Activated naive CD4-positive, alpha-beta T cell treated with anti-CD3 and anti-CD28 coated beads, Interleukin-2, amount 10 ng/mL, durations not matched to agents 7 days and 5 days (primary cell): ENCODE results near the gene FLACC1.
"Not testable (repeated sequence)": the region's sequence is repeated elsewhere in the genome, so short reads cannot be mapped to it uniquely, and the experiment has no call there.

Experiments used
- CTCF ChIA-PET: fragments of 350-600 bp; sonication (Branson Sonifier 250); formaldehyde crosslinking; loops from one replicate; lab custom pipeline; 2021; ENCODE audit warnings: antibody characterized with exemption; lab: Charles Lee
- DNase-seq: peaks from one replicate; pipeline ENCODE4 v3.0.0-alpha.2; 2020
- H3K27ac Mint-ChIP-seq: one replicate; pipeline ENCODE4 v1.8.0; 2021; ENCODE audit warnings: mild to moderate bottlenecking, moderate library complexity, mixed read lengths
- H3K27me3 Mint-ChIP-seq: one replicate; pipeline ENCODE4 v1.8.0; 2021; ENCODE audit warnings: mild to moderate bottlenecking, mixed read lengths
- H3K36me3 Mint-ChIP-seq: one replicate; pipeline ENCODE4 v1.8.0; 2021; ENCODE audit warnings: mixed read lengths
- H3K4me1 Mint-ChIP-seq: one replicate; pipeline ENCODE4 v1.8.0; 2021; ENCODE audit warnings: mixed read lengths
- H3K4me3 Mint-ChIP-seq: one replicate; pipeline ENCODE4 v1.8.0; 2021; ENCODE audit warnings: mild to moderate bottlenecking, moderate library complexity, mixed read lengths
- H3K9me3 Mint-ChIP-seq: one replicate; pipeline ENCODE4 v1.8.0; 2021; ENCODE audit warnings: mixed read lengths

Gene FLACC1

GRCh38 chr2:201246280-201246679 is 110.9 kb downstream of the FLACC1 start:
- no peaks in the 10 kb centered on the region for H3K27me3 Mint-ChIP-seq
- H3K9me3 Mint-ChIP-seq = peaks cover 15% of the 10 kb centered on the region
- H3K4me3 Mint-ChIP-seq = no peak overlapping the region
- H3K4me1 Mint-ChIP-seq = peaks cover 48% of the 10 kb centered on the region
- CTCF ChIA-PET = interaction anchor here (3.1 kb wide), 1 partner anchor 118 kb away, joined by 14 read pairs; no protein-coding TSS in a partner anchor
- no peak overlapping the region for H3K27ac Mint-ChIP-seq
- H3K36me3 Mint-ChIP-seq = peaks cover 67% of the 10 kb centered on the region
- DNase-seq = no peak

GRCh38 chr2:201244829-201245228 is 112.3 kb downstream of the FLACC1 start:
- no peak overlapping the region for H3K27ac Mint-ChIP-seq
- no peak overlapping the region for H3K4me3 Mint-ChIP-seq
- peaks cover 67% of the 10 kb centered on the region for H3K36me3 Mint-ChIP-seq
- H3K4me1 Mint-ChIP-seq = peaks cover 41% of the 10 kb centered on the region
- DNase-seq = no peak
- peaks cover 7% of the 10 kb centered on the region for H3K9me3 Mint-ChIP-seq
- H3K27me3 Mint-ChIP-seq = no peaks in the 10 kb centered on the region
- CTCF ChIA-PET = interaction anchor here (3.1 kb wide), 1 partner anchor 119 kb away, joined by 14 read pairs; no protein-coding TSS in a partner anchor

- H3K4me1 Mint-ChIP-seq = peaks cover 40% of the 10 kb centered on the region
- no peak for DNase-seq
These were observed 114.4 kb downstream of the FLACC1 start for GRCh38 chr2:201242571-201243277.

GRCh38 chr2:201239167-201239935 is 117.8 kb downstream of the FLACC1 start:
- CTCF ChIA-PET = interaction anchor here (1.1 to 1.5 kb wide), 2 partner anchors 23 to 124 kb away, joined by 5 to 6 read pairs; no protein-coding TSS in a partner anchor
- DNase-seq = not testable (repeated sequence)

More at GRCh38 chr2:201242571-201243277, 114.4 kb downstream of the FLACC1 start:
- Mint-ChIP-seq H3K9me3 (peaks cover 10% of the 10 kb centered on the region), H3K27me3 (no peaks in the 10 kb centered on the region), H3K36me3 (peaks cover 63% of the 10 kb centered on the region), H3K27ac (no peak overlapping the region), H3K4me3 (no peak overlapping the region)
- CTCF ChIA-PET = interaction anchor here (1.0 to 1.5 kb wide), 3 partner anchors 9 to 121 kb away, joined by 3 to 4 read pairs (median 3); no protein-coding TSS in a partner anchor

More at GRCh38 chr2:201239167-201239935, 117.8 kb downstream of the FLACC1 start:
- peaks cover 47% of the 10 kb centered on the region for H3K4me1 Mint-ChIP-seq
- H3K9me3 Mint-ChIP-seq = peaks cover 10% of the 10 kb centered on the region
- not testable (repeated sequence) for H3K27me3 Mint-ChIP-seq, H3K4me3 Mint-ChIP-seq
- H3K36me3 Mint-ChIP-seq = peaks cover 62% of the 10 kb centered on the region
- H3K27ac Mint-ChIP-seq = peak overlapping the region; percentile 80
